ENCODE measurements around the gene SLC24A4. TPM values are rescaled to one million over a fixed set of nuclear protein-coding genes. Genes with fewer than 3 reads are reported as not detected.

Gene SLC24A4
- total RNA-seq, 2 donors from 2014 or later, result not detected

GRCh38 chr14:92549859-92550230 is 226.9 kb downstream of the SLC24A4 start:
- no peak overlapping the region for H3K27ac Mint-ChIP-seq
- DNase-seq, result no peak
- H3K36me3 Mint-ChIP-seq (ENCODE audit: insufficient read depth in 2 of 2), result no peaks in the 10 kb centered on the region
- no peak for ATAC-seq (replicated peaks in 1 of 2)
- no peaks in the 10 kb centered on the region for H3K27me3 Mint-ChIP-seq (ENCODE audit: low read depth)
- no peaks in the 10 kb centered on the region for H3K9me3 Mint-ChIP-seq
- no peak overlapping the region for H3K4me3 Mint-ChIP-seq
- peaks cover 29% of the 10 kb centered on the region for H3K4me1 Mint-ChIP-seq (ENCODE audit: low read depth)

Other genes starting within 250 kb of the SLC24A4 start
- gene ATXN3, start 216.6 kb upstream of the SLC24A4 start, total RNA-seq, result 10 to 100 TPM; 29.7 to 35.2 TPM
- gene NDUFB1, start 201.5 kb upstream of the SLC24A4 start, total RNA-seq, result 10 to 100 TPM; 73.7 to 76.1 TPM
- 10 to 100 TPM; 72.1 to 81.7 TPM for gene CPSF2, start 201.2 kb upstream of the SLC24A4 start, total RNA-seq
- gene RIN3, start 190.6 kb downstream of the SLC24A4 start, total RNA-seq, result 10 to 100 TPM; 33.6 to 36.3 TPM